ENCODE data around the gene SH3BP4.
"Not testable (repeated sequence)": the region's sequence is repeated elsewhere in the genome, so short reads cannot be mapped to it uniquely, and the experiment has no call there.

Gene SH3BP4

DNA sequence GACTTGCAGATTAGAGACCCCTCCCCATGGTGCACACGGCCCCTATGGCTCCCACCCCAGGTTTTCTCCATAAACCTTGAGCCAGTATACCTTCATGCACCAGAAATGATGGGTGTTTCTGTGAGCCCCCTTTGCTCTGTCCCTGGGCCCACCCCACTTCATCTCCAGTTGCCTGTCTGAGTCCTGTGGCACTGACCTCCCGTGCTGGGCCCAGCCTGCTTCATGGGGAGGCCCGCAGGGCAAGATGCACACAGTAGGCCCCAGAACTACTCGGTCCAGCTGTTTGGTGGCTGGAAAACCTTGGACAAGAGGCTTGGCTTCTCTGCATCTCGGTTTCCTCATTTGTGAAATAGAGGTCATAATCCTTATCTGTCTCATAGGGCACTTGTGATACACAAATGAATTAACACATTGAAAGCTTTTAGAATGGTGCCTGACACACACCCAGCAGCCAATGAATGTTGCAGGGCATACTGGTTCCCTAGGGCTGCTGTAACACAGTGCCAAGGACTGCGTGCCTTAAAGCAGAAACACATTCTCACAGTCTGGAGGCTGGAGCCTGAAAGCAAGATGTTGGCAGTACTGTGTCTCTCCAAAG lies 58.4 kb downstream of the SH3BP4 start:
- Histone ChIP-seq H3K4me3 (ENCODE audit: low read depth in 1 of 5, low read length in 5 of 5) (no peak overlapping the region), H3K9ac (ENCODE audit: low read length in 5 of 5) (no peak overlapping the region), H3K36me3 (ENCODE audit: control insufficient read depth in 5 of 5, insufficient read depth in 5 of 5, low read length in 5 of 5) (no peaks in the 10 kb centered on the region), H3K27ac (ENCODE audit: low read depth, low read length) (no peak overlapping the region), H3K4me1 (ENCODE audit: control insufficient read depth in 5 of 5, insufficient read depth in 5 of 5, low read length in 5 of 5) (peaks cover 1 to 24% (median 17%) of the 10 kb centered on the region in 5 donors), H3K27me3 (ENCODE audit: control insufficient read depth in 5 of 5, insufficient read depth in 4 of 5, low read length in 5 of 5) (no peaks in the 10 kb centered on the region), H3K9me3 (ENCODE audit: control insufficient read depth in 5 of 5, low read length in 5 of 5) (peaks cover 0 to 7% (median 2%) of the 10 kb centered on the region in 5 donors)

DNA sequence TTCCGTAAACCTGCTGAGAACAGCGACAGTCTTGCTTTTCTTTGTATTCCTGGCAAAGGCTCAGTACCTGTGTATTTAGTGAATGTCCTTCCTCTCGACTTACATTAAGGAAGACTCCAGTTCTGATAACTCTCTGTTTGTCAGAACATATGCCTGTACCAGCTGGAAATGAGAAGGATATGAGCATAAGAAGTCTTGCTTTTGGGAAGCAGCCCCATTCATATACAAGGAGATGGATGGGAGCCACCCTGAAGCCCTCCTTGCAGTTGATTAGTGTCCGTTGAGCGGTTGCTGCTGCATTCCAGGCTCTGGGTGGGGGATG lies 59.8 kb downstream of the SH3BP4 start:
- Histone ChIP-seq H3K4me3 (ENCODE audit: low read depth in 1 of 5, low read length in 5 of 5) (no peak overlapping the region), H3K9me3 (ENCODE audit: control insufficient read depth in 5 of 5, low read length in 5 of 5) (peaks cover 0 to 12% (median 7%) of the 10 kb centered on the region in 5 donors), H3K27ac (ENCODE audit: low read depth, low read length) (no peak overlapping the region), H3K27me3 (ENCODE audit: control insufficient read depth in 5 of 5, insufficient read depth in 4 of 5, low read length in 5 of 5) (no peaks in the 10 kb centered on the region), H3K36me3 (ENCODE audit: control insufficient read depth in 5 of 5, insufficient read depth in 5 of 5, low read length in 5 of 5) (no peaks in the 10 kb centered on the region), H3K9ac (ENCODE audit: low read length in 5 of 5) (no peak overlapping the region), H3K4me1 (ENCODE audit: control insufficient read depth in 5 of 5, insufficient read depth in 5 of 5, low read length in 5 of 5) (peaks cover 1 to 11% (median 6%) of the 10 kb centered on the region in 5 donors)

DNA sequence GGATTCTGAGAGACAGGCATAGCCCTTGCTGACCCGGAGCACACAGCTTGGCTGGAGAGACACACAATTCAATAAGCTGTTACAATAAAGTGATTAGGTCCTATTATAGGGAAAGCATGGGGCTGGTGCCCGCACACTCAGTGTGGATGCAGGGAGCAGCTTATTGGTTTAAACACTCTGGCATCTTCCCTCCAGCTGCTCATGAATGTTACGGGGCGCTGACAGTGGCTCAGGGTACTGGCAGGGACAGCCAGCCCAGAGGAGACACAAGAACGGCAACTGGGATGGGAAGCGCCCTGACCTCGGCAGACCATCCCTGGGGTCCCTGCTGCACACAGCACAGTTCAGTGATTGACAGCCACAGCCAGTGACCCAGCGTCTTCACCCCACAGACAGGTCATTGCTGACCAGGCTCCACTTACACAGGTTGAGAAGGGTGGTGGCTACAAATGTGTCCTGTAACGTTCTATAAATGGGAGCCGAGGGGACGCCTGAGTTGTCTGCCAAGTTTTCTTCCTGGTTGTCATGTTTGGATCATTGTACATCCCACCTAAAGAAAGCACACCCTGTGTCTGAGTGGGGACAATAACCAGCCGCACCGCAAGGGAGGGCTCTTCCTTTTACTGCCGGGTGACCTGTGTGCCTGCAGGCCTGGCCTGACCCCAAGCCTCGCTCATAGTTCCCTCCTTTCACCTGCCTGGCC lies 60.3 kb downstream of the SH3BP4 start:
- Histone ChIP-seq H3K27ac (ENCODE audit: low read depth, low read length) (no peak overlapping the region), H3K9me3 (ENCODE audit: control insufficient read depth in 5 of 5, low read length in 5 of 5) (peaks cover 0 to 12% (median 7%) of the 10 kb centered on the region in 5 donors), H3K4me1 (ENCODE audit: control insufficient read depth in 5 of 5, insufficient read depth in 5 of 5, low read length in 5 of 5) (peaks cover 1 to 11% (median 6%) of the 10 kb centered on the region in 5 donors), H3K4me3 (ENCODE audit: low read depth in 1 of 5, low read length in 5 of 5) (no peak overlapping the region), H3K36me3 (ENCODE audit: control insufficient read depth in 5 of 5, insufficient read depth in 5 of 5, low read length in 5 of 5) (no peaks in the 10 kb centered on the region), H3K27me3 (ENCODE audit: control insufficient read depth in 5 of 5, insufficient read depth in 4 of 5, low read length in 5 of 5) (no peaks in the 10 kb centered on the region), H3K9ac (ENCODE audit: low read length in 5 of 5) (no peak overlapping the region)

DNA sequence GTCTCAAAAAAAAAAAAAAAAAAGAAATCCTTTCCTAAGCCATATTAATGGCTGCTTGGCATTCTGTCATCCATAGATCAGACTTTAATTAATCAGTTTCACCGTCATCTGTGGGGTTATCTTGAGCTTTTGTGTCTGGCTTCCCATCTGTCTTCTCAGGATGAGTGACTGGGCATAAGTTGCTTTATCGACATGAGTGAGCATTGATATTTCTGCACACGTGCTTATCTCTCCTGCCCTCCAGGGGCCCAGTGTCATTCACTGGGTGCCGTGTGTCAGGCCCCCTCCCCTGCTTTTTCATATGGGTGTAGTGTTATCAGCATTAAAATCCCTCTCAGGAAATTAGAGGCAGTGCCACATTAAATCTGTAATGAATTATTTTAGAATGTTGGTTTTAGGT lies 65.6 kb downstream of the SH3BP4 start:
- no peak overlapping the region for H3K27ac ChIP-seq (ENCODE audit: low read depth, low read length)
- no peak overlapping the region for H3K4me3 ChIP-seq (ENCODE audit: low read depth in 1 of 5, low read length in 5 of 5)
- no peaks in the 10 kb centered on the region for H3K4me1 ChIP-seq (ENCODE audit: control insufficient read depth in 5 of 5, insufficient read depth in 5 of 5, low read length in 5 of 5)
- H3K9ac ChIP-seq (ENCODE audit: low read length in 5 of 5): no peak overlapping the region
- peaks cover 0 to 2% (median 0%) of the 10 kb centered on the region in 5 donors for H3K36me3 ChIP-seq (ENCODE audit: control insufficient read depth in 5 of 5, insufficient read depth in 5 of 5, low read length in 5 of 5)
- no peaks in the 10 kb centered on the region for H3K27me3 ChIP-seq (ENCODE audit: control insufficient read depth in 5 of 5, insufficient read depth in 4 of 5, low read length in 5 of 5)
- peaks cover 0 to 12% (median 7%) of the 10 kb centered on the region in 5 donors for H3K9me3 ChIP-seq (ENCODE audit: control insufficient read depth in 5 of 5, low read length in 5 of 5)

DNA sequence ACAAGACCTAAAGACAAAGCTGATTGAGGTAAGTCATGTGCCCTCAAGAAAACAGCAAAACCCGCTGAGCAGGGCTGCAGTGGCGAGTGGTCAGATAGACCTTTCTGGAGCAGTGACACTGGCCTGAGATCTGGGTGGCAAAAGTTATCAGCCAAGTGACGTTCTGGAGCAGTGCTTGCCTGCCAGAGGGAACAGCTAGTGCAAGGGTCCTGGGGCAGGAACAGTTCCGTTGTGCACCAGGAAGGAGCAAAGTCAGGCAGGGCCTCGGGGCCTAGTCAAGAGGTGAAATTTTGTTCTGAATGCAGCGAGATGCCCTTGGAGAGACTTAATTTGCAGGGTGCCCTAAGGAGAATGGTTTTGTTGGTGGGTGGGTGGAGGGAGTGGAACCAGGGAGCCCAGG lies 67.0 kb downstream of the SH3BP4 start:
- no peaks in the 10 kb centered on the region for H3K4me1 ChIP-seq (ENCODE audit: control insufficient read depth in 5 of 5, insufficient read depth in 5 of 5, low read length in 5 of 5)
- no peak overlapping the region for H3K9ac ChIP-seq (ENCODE audit: low read length in 5 of 5)
- peaks cover 0 to 12% (median 7%) of the 10 kb centered on the region in 5 donors for H3K9me3 ChIP-seq (ENCODE audit: control insufficient read depth in 5 of 5, low read length in 5 of 5)
- no peaks in the 10 kb centered on the region for H3K27me3 ChIP-seq (ENCODE audit: control insufficient read depth in 5 of 5, insufficient read depth in 4 of 5, low read length in 5 of 5)
- no peak overlapping the region for H3K27ac ChIP-seq (ENCODE audit: low read depth, low read length)
- H3K4me3 ChIP-seq (ENCODE audit: low read depth in 1 of 5, low read length in 5 of 5): no peak overlapping the region
- H3K36me3 ChIP-seq (ENCODE audit: control insufficient read depth in 5 of 5, insufficient read depth in 5 of 5, low read length in 5 of 5): peaks cover 0 to 2% (median 0%) of the 10 kb centered on the region in 5 donors

DNA sequence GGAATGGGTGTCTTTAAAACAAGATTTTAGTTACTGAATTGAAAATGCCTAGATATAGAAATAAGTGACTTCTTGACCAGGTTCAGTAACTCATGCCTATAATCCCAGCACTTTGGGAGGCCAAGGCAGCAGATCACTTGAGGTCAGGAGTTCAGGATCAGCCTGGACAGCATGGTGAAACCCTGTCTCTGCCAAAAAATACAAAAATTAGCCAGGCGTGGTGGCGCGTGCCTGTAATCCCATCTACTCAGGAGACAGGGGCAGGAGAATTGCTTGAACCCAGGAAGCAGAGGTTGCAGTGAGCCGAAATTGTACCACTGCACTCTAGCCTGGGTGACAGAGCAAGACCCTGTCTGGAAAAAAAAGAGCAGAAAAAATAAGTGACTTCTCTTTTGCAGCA lies 68.3 kb downstream of the SH3BP4 start:
- H3K4me1 ChIP-seq (ENCODE audit: control insufficient read depth in 5 of 5, insufficient read depth in 5 of 5, low read length in 5 of 5); H3K27me3 ChIP-seq (ENCODE audit: control insufficient read depth in 5 of 5, insufficient read depth in 4 of 5, low read length in 5 of 5); H3K9ac ChIP-seq (ENCODE audit: low read length in 5 of 5); H3K9me3 ChIP-seq (ENCODE audit: control insufficient read depth in 5 of 5, low read length in 5 of 5); H3K4me3 ChIP-seq (ENCODE audit: low read depth in 1 of 5, low read length in 5 of 5); H3K27ac ChIP-seq (ENCODE audit: low read depth, low read length); H3K36me3 ChIP-seq (ENCODE audit: control insufficient read depth in 5 of 5, insufficient read depth in 5 of 5, low read length in 5 of 5): not testable (repeated sequence)

DNA sequence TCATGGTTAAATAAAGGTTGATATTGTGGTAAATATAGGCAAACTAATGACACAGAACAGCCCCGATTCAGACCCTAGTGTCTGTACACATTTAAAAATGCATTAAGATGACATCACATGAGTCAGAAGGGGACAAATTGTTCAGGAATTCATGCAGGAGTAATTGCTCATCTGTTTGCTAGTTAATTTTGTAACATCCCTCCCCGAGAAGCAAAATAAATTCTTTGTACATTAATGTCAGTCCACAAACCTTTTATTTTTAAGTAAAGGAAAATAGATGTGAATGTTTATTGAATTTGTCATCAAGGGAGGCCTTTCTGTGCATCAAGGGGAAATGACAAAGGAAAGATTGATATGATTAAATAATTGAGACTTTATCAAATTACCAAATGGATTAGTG lies 69.9 kb downstream of the SH3BP4 start:
- peaks cover 0 to 2% (median 0%) of the 10 kb centered on the region in 5 donors for H3K36me3 ChIP-seq (ENCODE audit: control insufficient read depth in 5 of 5, insufficient read depth in 5 of 5, low read length in 5 of 5)
- peaks cover 0 to 6% (median 4%) of the 10 kb centered on the region in 5 donors for H3K4me1 ChIP-seq (ENCODE audit: control insufficient read depth in 5 of 5, insufficient read depth in 5 of 5, low read length in 5 of 5)
- peaks cover 0 to 5% (median 0%) of the 10 kb centered on the region in 5 donors for H3K27me3 ChIP-seq (ENCODE audit: control insufficient read depth in 5 of 5, insufficient read depth in 4 of 5, low read length in 5 of 5)
- H3K4me3 ChIP-seq (ENCODE audit: low read depth in 1 of 5, low read length in 5 of 5): no peak overlapping the region
- no peaks in the 10 kb centered on the region for H3K9me3 ChIP-seq (ENCODE audit: control insufficient read depth in 5 of 5, low read length in 5 of 5)
- no peak overlapping the region for H3K9ac ChIP-seq (ENCODE audit: low read length in 5 of 5)
- no peak overlapping the region for H3K27ac ChIP-seq (ENCODE audit: low read depth, low read length)

DNA sequence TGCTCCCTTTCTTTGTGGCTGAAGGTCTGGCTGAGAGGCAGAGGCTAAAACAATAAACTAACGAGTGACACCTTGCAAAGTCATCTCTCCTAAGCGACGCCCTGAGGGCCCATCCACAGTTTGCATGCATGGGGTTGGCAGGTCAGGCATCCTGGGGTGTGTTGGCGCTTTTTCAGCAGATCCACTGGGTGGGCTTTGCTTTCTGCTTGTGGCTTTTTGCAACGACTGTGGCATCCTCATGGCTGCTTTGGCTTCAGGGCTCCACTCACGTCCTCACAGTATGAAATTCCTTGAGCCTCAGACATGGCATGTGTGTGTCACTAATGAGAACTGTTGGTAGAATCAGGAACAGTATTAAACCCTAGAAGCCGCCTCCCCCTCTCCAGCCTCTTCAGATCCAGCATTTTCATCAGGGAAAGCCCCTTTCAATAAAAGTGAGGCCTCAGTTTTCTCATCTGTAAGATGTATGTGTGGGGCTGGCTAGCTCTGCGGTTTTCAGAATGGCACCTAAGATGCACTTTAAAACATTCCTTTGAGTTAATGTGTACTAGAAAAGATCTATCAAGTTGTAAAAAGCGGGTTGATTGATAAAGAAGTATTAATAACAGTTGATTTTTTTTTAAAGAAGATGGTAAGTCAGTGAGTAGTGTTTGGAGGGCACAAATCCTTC lies 72.5 kb downstream of the SH3BP4 start:
- H3K27ac ChIP-seq (ENCODE audit: low read depth, low read length): no peak overlapping the region
- no peak overlapping the region for H3K4me3 ChIP-seq (ENCODE audit: low read depth in 1 of 5, low read length in 5 of 5)
- H3K9me3 ChIP-seq (ENCODE audit: control insufficient read depth in 5 of 5, low read length in 5 of 5): no peaks in the 10 kb centered on the region
- no peak overlapping the region for H3K9ac ChIP-seq (ENCODE audit: low read length in 5 of 5)
- peaks cover 3 to 16% (median 15%) of the 10 kb centered on the region in 5 donors for H3K4me1 ChIP-seq (ENCODE audit: control insufficient read depth in 5 of 5, insufficient read depth in 5 of 5, low read length in 5 of 5)
- peaks cover 0 to 5% (median 0%) of the 10 kb centered on the region in 5 donors for H3K27me3 ChIP-seq (ENCODE audit: control insufficient read depth in 5 of 5, insufficient read depth in 4 of 5, low read length in 5 of 5)
- H3K36me3 ChIP-seq (ENCODE audit: control insufficient read depth in 5 of 5, insufficient read depth in 5 of 5, low read length in 5 of 5): no peaks in the 10 kb centered on the region

DNA sequence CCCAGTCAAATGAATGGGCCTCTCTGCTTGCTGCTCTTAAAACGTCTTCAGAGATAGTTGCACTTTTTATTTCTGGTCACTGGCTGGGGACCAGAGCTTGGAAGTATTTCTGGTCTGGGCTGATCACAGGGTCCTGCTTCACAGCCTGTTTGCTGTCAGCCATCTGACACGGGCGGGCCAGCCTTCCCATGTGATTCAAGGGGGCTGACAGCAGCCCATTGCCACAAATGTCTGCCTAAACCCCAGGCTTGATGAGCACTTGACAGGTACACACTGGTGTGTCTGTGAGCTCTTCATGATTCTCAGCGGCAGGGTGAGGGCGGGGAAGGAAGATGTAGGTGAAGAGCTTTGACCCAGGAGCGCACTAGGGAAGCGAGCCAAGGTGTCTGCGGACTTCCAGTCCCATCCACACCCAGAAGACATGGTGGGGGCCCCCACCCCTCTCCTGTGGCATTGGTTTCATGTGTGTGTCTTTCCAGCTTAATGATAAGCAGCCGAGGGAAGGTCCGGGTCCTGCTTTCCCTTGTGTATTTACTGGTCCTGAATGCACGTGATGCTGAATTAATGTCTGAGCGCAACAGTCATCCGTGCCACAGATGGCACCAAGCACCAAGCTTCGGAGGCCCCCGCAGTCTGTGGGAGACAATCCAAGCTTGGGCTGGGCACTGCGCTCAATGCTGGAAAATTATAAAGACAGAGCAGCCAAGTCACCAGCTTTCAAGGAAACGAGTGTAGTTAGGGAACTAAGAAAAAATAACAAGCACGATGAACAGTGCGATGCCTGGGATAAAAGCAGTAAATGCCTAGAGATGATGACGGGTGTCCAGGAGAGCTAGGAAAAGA lies 73.3 kb downstream of the SH3BP4 start:
- Histone ChIP-seq H3K27ac (ENCODE audit: low read depth, low read length) (no peak overlapping the region), H3K9ac (ENCODE audit: low read length in 5 of 5) (no peak overlapping the region), H3K9me3 (ENCODE audit: control insufficient read depth in 5 of 5, low read length in 5 of 5) (no peaks in the 10 kb centered on the region), H3K27me3 (ENCODE audit: control insufficient read depth in 5 of 5, insufficient read depth in 4 of 5, low read length in 5 of 5) (peaks cover 0 to 5% (median 0%) of the 10 kb centered on the region in 5 donors), H3K4me1 (ENCODE audit: control insufficient read depth in 5 of 5, insufficient read depth in 5 of 5, low read length in 5 of 5) (peaks cover 3 to 16% (median 15%) of the 10 kb centered on the region in 5 donors), H3K4me3 (ENCODE audit: low read depth in 1 of 5, low read length in 5 of 5) (no peak overlapping the region), H3K36me3 (ENCODE audit: control insufficient read depth in 5 of 5, insufficient read depth in 5 of 5, low read length in 5 of 5) (no peaks in the 10 kb centered on the region)
